ENCODE results near the gene NKD1.

DNA sequence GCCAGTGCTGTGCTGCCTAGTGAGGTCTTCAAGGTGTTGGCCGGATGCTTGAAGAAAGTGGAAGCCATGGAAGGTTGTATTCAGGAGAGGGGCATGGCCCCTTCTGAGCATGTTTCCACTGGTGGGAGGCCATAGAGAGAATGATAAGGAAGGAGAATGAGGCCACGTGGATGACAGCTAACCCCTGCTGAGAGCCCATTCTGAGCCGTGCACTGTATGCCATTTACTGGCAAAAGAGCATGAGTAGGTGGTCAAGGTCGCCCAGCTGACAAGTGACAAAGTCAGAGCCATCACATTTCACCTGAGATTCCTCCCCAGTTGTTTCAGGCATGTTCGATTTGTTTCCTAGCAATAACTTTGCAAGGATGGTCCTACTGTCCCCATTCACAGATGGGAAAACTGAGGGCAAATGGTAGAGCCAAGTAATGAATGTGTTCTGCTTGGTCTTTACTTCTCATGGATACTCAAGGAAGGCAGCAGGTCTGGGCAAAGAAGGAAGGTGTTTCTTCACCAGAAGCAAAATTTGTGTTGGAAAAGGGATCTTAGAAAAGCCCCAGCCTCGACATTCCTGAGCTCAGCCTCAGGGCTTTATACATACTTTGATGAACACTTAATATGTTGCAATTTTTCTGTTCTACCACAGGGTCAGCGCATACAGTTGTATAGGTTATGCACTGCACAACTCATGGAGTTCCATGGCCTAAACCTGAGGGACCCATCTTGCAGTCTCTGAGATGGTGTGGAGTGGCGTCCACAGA, 10.5 kb upstream of the NKD1 start:
- TF ChIP-seq CTCF (IDR thresholded peaks at IDR 0.05; ENCODE audit: control extremely low read depth in 1 of 3, insufficient read depth in 1 of 3, low read depth in 1 of 3, low read length in 3 of 3) (no peak), KDM1A (IDR thresholded peaks at IDR 0.05; ENCODE audit: borderline replicate concordance, low read length) (no peak), NRF1 (IDR thresholded peaks at IDR 0.05; ENCODE audit: low read depth, low read length) (no peak), SIN3A (conservative IDR thresholded peaks at IDR 0.05 in 1 of 2, IDR thresholded peaks at IDR 0.05 in 1 of 2; ENCODE audit: low read depth in 1 of 2, low read length in 2 of 2) (no peak), TAF7 (optimal IDR thresholded peaks at IDR 0.05; ENCODE audit: borderline replicate concordance, low read depth, low read length) (no peak), EZH2 (IDR thresholded peaks at IDR 0.05; ENCODE audit: low read depth, low read length, severe bottlenecking) (no peak), YY1 (IDR thresholded peaks at IDR 0.05; ENCODE audit: low read depth, low read length) (no peak), SP2 (IDR thresholded peaks at IDR 0.05; ENCODE audit: low read length) (no peak), POLR2A (IDR thresholded peaks at IDR 0.05; ENCODE audit: control extremely low read depth in 1 of 2, low read depth in 2 of 2, low read length in 2 of 2) (no peak), EP300 (IDR thresholded peaks at IDR 0.05; ENCODE audit: borderline replicate concordance in 1 of 2, low read depth in 2 of 2, low read length in 2 of 2) (no peak)

All from H1 (cell line).